ENCODE data around the gene TTC38.
A peak's percentile ranks its signal among the peaks of the same experiment; 100 is the strongest.

Gene TTC38

GRCh38 chr22:46267431-46268279 lies at the start of gene TTC38:
Gene TTC38 (plus strand): TSS chr22:46268008. CDS start chr22:46268040, 32 bp downstream.
- DNase-seq (ENCODE audit: low read depth, low spot score), result peak; percentile 93

GRCh38 chr22:46219636-46220035 lies 48.2 kb upstream of the TTC38 start:
- DNase-seq (ENCODE audit: low read depth, low spot score), result no peak

GRCh38 chr22:46220921-46221320 lies 46.9 kb upstream of the TTC38 start:
- no peak for DNase-seq (ENCODE audit: low read depth, low spot score)

GRCh38 chr22:46224044-46224897 lies 43.5 kb upstream of the TTC38 start:
- DNase-seq (ENCODE audit: low read depth, low spot score), result no peak

- DNase-seq (ENCODE audit: low read depth, low spot score), result no peak
These were observed 42.9 kb upstream of the TTC38 start for GRCh38 chr22:46224898-46225290.

GRCh38 chr22:46225631-46226030 lies 42.2 kb upstream of the TTC38 start:
- DNase-seq (ENCODE audit: low read depth, low spot score), result no peak

- DNase-seq (ENCODE audit: low read depth, low spot score), result no peak
These were observed 41.2 kb upstream of the TTC38 start for GRCh38 chr22:46226577-46226976.

- no peak for DNase-seq (ENCODE audit: low read depth, low spot score)
These were observed 38.1 kb upstream of the TTC38 start for GRCh38 chr22:46229701-46230100.

GRCh38 chr22:46230262-46230901 lies 37.4 kb upstream of the TTC38 start:
- no peak for DNase-seq (ENCODE audit: low read depth, low spot score)

GRCh38 chr22:46233231-46233630 lies 34.6 kb upstream of the TTC38 start:
- DNase-seq (ENCODE audit: low read depth, low spot score), result peak; percentile 79

- DNase-seq (ENCODE audit: low read depth, low spot score), result no peak
These were observed 32.8 kb upstream of the TTC38 start for GRCh38 chr22:46234969-46235368.

- no peak for DNase-seq (ENCODE audit: low read depth, low spot score)
These were observed 30.2 kb upstream of the TTC38 start for GRCh38 chr22:46237453-46238124.

GRCh38 chr22:46238541-46238940 lies 29.3 kb upstream of the TTC38 start:
- DNase-seq (ENCODE audit: low read depth, low spot score), result no peak

GRCh38 chr22:46239261-46240048 lies 28.4 kb upstream of the TTC38 start:
- no peak for DNase-seq (ENCODE audit: low read depth, low spot score)

GRCh38 chr22:46240073-46240472 lies 27.7 kb upstream of the TTC38 start:
- DNase-seq (ENCODE audit: low read depth, low spot score), result no peak

- DNase-seq (ENCODE audit: low read depth, low spot score), result no peak
These were observed 27.3 kb upstream of the TTC38 start for GRCh38 chr22:46240506-46240905.

GRCh38 chr22:46240907-46241306 lies 26.9 kb upstream of the TTC38 start:
- no peak for DNase-seq (ENCODE audit: low read depth, low spot score)

- DNase-seq (ENCODE audit: low read depth, low spot score), result no peak
These were observed 26.3 kb upstream of the TTC38 start for GRCh38 chr22:46241396-46242007.

GRCh38 chr22:46242076-46242475 lies 25.7 kb upstream of the TTC38 start:
- no peak for DNase-seq (ENCODE audit: low read depth, low spot score)

GRCh38 chr22:46244771-46245170 lies 23.0 kb upstream of the TTC38 start:
- DNase-seq (ENCODE audit: low read depth, low spot score), result no peak

Measured in astrocyte of the hippocampus (primary cell).